GM23338 (cell line): Measurements from ENCODE around the gene KCNIP1. TPM values are rescaled to one million over a fixed set of nuclear protein-coding genes. Genes with fewer than 3 reads are reported as not detected.

ENCODE experiments used
- ATAC-seq: fragments of 200-7000 bp; cut with Tn5 transposase; 3 replicates; pipeline ENCODE4 v1.9.1; 2020
- DNase-seq: peaks from one replicate; pipeline ENCODE4 v3.0.0-alpha.2; 2015; ENCODE audit warnings: low spot score
- H2AFZ ChIP-seq: fragments of 200-600 bp; sonication (generic); 2 replicates; pipeline ENCODE4 v1.8.0; 2016; ENCODE audit warnings: antibody characterized with exemption, mild to moderate bottlenecking, moderate library complexity
- H3F3A ChIP-seq: fragments of 200-600 bp; sonication (generic); replicated peaks from 2 replicates; pipeline ENCODE4 v1.8.0; 2017; ENCODE audit warnings: antibody characterized with exemption, mixed run types, low read depth
- H3K27ac ChIP-seq: fragments of 200-600 bp; sonication (generic); 2 replicates; pipeline ENCODE4 v1.6.1; 2016; ENCODE audit warnings: low read depth
- H3K27me3 ChIP-seq: fragments of 200-600 bp; sonication (generic); 2 replicates; pipeline ENCODE4 v1.8.0; 2016; ENCODE audit warnings: mild to moderate bottlenecking, mixed run types, moderate library complexity; ENCODE audit not compliant: insufficient read depth
- H3K36me3 ChIP-seq: fragments of 200-600 bp; sonication (generic); 2 replicates; pipeline ENCODE4 v1.8.0; 2016; ENCODE audit warnings: mild to moderate bottlenecking; ENCODE audit not compliant: insufficient read depth
- H3K4me1 ChIP-seq: fragments of 200-600 bp; sonication (generic); 2 replicates; pipeline ENCODE4 v1.8.0; 2016; ENCODE audit warnings: mild to moderate bottlenecking, moderate library complexity; ENCODE audit not compliant: insufficient read depth
- H3K4me2 ChIP-seq: fragments of 200-600 bp; sonication (generic); 2 replicates; pipeline ENCODE4 v1.7.1; 2017; ENCODE audit warnings: mixed run types
- H3K4me3 ChIP-seq: fragments of 200-600 bp; sonication (generic); 2 replicates; pipeline ENCODE4 v1.6.1; 2016; ENCODE audit warnings: mixed run types
- H3K79me2 ChIP-seq: fragments of 200-600 bp; sonication (generic); replicated peaks from 2 replicates; pipeline ENCODE4 v1.8.0; 2017; ENCODE audit warnings: mild to moderate bottlenecking; ENCODE audit not compliant: insufficient read depth
- H3K9me2 ChIP-seq: fragments of 200-600 bp; sonication (generic); 2 replicates; pipeline ENCODE4 v1.8.0; 2017; ENCODE audit not compliant: insufficient read depth
- H4K20me1 ChIP-seq: fragments of 200-600 bp; sonication (generic); replicated peaks from 2 replicates; pipeline ENCODE4 v1.8.0; 2017; ENCODE audit warnings: mild to moderate bottlenecking; ENCODE audit not compliant: insufficient read depth
- H3K27ac Mint-ChIP-seq: 2 replicates; pipeline ENCODE4 v1.8.0; 2020; ENCODE audit warnings: inconsistent platforms, mild to moderate bottlenecking, moderate library complexity, mixed read lengths
- H3K27me3 Mint-ChIP-seq: 3 replicates; pipeline ENCODE4 v1.8.0; 2022; ENCODE audit warnings: low read depth, mild to moderate bottlenecking, moderate library complexity, mixed read lengths, inconsistent platforms; ENCODE audit not compliant: insufficient read depth, poor library complexity
- H3K36me3 Mint-ChIP-seq: 3 replicates; pipeline ENCODE4 v1.8.0; 2021; ENCODE audit warnings: low read depth, mild to moderate bottlenecking, inconsistent platforms, moderate library complexity, mixed read lengths
- H3K4me1 Mint-ChIP-seq: 3 replicates; pipeline ENCODE4 v1.8.0; 2020; ENCODE audit warnings: mild to moderate bottlenecking, inconsistent platforms, mixed read lengths
- H3K4me3 Mint-ChIP-seq: 3 replicates; pipeline ENCODE4 v1.8.0; 2021; ENCODE audit warnings: moderate library complexity, mild to moderate bottlenecking, inconsistent platforms, mixed read lengths
- H3K9me3 Mint-ChIP-seq: 3 replicates; pipeline ENCODE4 v1.8.0; 2020; ENCODE audit warnings: moderate library complexity, mild to moderate bottlenecking, inconsistent platforms, mixed read lengths
- CREB1 ChIP-seq: fragments of 250-450 bp; sonication (Bioruptor Pico); IDR thresholded peaks from 2 replicates; pipeline ENCODE4 v1.5.0; 2020; ENCODE audit warnings: low read depth, mild to moderate bottlenecking, moderate library complexity
- CTCF ChIP-seq, 2 experiments: fragments of 200-600 bp in 1 of 2; sonication (generic) in 1 of 2; conservative IDR thresholded peaks; 2 replicates each; pipeline versions ENCODE4 v1.5.1 to v1.6.1; 2016 to 2017; ENCODE audit warnings: antibody characterized with exemption in 2 of 2, low read depth in 2 of 2, mild to moderate bottlenecking in 2 of 2, moderate library complexity in 1 of 2
- EZH2 ChIP-seq: fragments of 200-600 bp; sonication (generic); IDR thresholded peaks from one replicate; pipeline ENCODE4 v1.8.0; 2017; ENCODE audit warnings: antibody characterized with exemption, mild to moderate bottlenecking, low read depth; ENCODE audit not compliant: unreplicated experiment
- JUNB ChIP-seq: IDR thresholded peaks from one replicate; pipeline ENCODE4 v1.6.1; 2016; ENCODE audit warnings: antibody characterized with exemption; ENCODE audit not compliant: unreplicated experiment
- POLR2AphosphoS5 ChIP-seq: IDR thresholded peaks from 2 replicates; pipeline ENCODE4 v1.6.1; 2016; ENCODE audit warnings: antibody characterized with exemption, low read depth
- STAT1 ChIP-seq: IDR thresholded peaks from one replicate; pipeline ENCODE4 v1.6.1; 2016; ENCODE audit warnings: antibody characterized with exemption; ENCODE audit not compliant: unreplicated experiment
- ZNF331 ChIP-seq: fragments of 250-450 bp; sonication (Bioruptor Pico); IDR thresholded peaks from 2 replicates; pipeline ENCODE4 v1.5.0; 2020; ENCODE audit warnings: low read depth, mild to moderate bottlenecking, moderate library complexity
- ZNF462 ChIP-seq: fragments of 250-450 bp; sonication (Bioruptor Pico); IDR thresholded peaks from 2 replicates; pipeline ENCODE4 v1.5.0; 2020; ENCODE audit warnings: mild to moderate bottlenecking, moderate library complexity
- polyA plus RNA-seq: library from polyadenylated mRNA; unstranded; fragments of >200 nt; fragmentation: Nextera tagmentation; extraction: Ambion mirVana; gene quantifications from 2 replicates; pipeline ENCODE4 v1.2.1, GENCODE V29; 2016
- total RNA-seq: library from RNA; depleted of rRNA; stranded (reverse); fragments of >200 nt; shearing (Covaris generic); gene quantifications from 2 replicates; pipeline ENCODE4 v1.2.3, GENCODE V29; 2014
- TF ChIP-seq, protein P1 (sequence below): IDR thresholded peaks from 2 replicates; pipeline ENCODE4 v1.6.1; 2016; ENCODE audit warnings: antibody characterized with exemption

The KCNIP1 gene
- total and polyA plus RNA-seq, 2 experiments from 2014 or later, result 0.31 to 0.87 TPM

DNA sequence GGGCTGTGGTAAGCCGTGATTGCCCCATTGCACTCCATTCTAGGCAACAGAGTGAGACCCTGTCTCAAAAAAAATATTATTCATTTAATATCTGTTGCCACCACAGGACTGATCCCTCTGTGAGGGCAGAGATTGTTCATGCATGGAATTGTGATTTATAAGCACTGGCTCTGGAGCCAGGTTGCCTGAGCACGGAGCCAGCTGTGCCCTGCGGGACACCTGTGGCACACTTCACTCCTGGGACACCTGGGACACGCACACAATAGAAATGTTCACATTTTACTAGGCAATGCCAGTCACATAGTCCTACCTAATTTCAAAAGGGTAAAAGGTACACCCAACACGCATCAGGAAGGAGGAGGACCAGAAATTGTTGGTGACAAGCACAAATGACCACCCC, 196.7 kb downstream of the KCNIP1 start:
- no peak overlapping the region for H3K27ac Mint-ChIP-seq
- H3K4me3 Mint-ChIP-seq, result no peak overlapping the region
- Histone ChIP-seq H2AFZ (no peak overlapping the region), H4K20me1 (no peaks in the 10 kb centered on the region), H3K4me3 (no peak overlapping the region), H3F3A (no peaks in the 10 kb centered on the region), H3K36me3 (no peaks in the 10 kb centered on the region), H3K4me2 (no peak overlapping the region), H3K9me2 (no peaks in the 10 kb centered on the region), H3K27me3 (no peaks in the 10 kb centered on the region), H3K79me2 (no peaks in the 10 kb centered on the region), H3K4me1 (peaks cover 6% of the 10 kb centered on the region; the same call in 1 of the 2 replicates), H3K27ac (no peak overlapping the region)
- no peak for TF ChIP-seq ZNF331 (CRISPR knock-in tag)
- TF ChIP-seq ZNF462 (CRISPR knock-in tag), result no peak
- TF ChIP-seq, protein P1, sequence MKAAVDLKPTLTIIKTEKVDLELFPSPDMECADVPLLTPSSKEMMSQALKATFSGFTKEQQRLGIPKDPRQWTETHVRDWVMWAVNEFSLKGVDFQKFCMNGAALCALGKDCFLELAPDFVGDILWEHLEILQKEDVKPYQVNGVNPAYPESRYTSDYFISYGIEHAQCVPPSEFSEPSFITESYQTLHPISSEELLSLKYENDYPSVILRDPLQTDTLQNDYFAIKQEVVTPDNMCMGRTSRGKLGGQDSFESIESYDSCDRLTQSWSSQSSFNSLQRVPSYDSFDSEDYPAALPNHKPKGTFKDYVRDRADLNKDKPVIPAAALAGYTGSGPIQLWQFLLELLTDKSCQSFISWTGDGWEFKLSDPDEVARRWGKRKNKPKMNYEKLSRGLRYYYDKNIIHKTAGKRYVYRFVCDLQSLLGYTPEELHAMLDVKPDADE, result no peak
- TF ChIP-seq STAT1, result no peak
- no peak for TF ChIP-seq CTCF (conservative IDR thresholded peaks at IDR 0.05; ENCODE audit: low read depth in 2 of 2)
- TF ChIP-seq JUNB, result no peak
- TF ChIP-seq POLR2AphosphoS5, result no peak
- no peak for TF ChIP-seq CREB1 (CRISPR knock-in tag)
- TF ChIP-seq EZH2, result no peak
- no peaks in the 10 kb centered on the region for H3K9me3 Mint-ChIP-seq
- no peaks in the 10 kb centered on the region for H3K36me3 Mint-ChIP-seq
- ATAC-seq (no peak), DNase-seq (no peak)
- peaks cover 12% of the 10 kb centered on the region for H3K4me1 Mint-ChIP-seq
- peaks cover 6% of the 10 kb centered on the region for H3K27me3 Mint-ChIP-seq
